ENCODE measurements around the gene RBM43.
"Not testable (repeated sequence)": the region's sequence is repeated elsewhere in the genome, so short reads cannot be mapped to it uniquely, and the experiment has no call there.

Gene RBM43

GRCh38 chr2:151268085-151268484 is 6.4 kb upstream of the RBM43 start:
- DNase-seq (ENCODE audit: low spot score) = no peak

GRCh38 chr2:151267537-151267936 is 5.9 kb upstream of the RBM43 start:
- DNase-seq (ENCODE audit: low spot score) = no peak

GRCh38 chr2:151265991-151266390 is 4.3 kb upstream of the RBM43 start:
- no peak for DNase-seq (ENCODE audit: low spot score)

DNA sequence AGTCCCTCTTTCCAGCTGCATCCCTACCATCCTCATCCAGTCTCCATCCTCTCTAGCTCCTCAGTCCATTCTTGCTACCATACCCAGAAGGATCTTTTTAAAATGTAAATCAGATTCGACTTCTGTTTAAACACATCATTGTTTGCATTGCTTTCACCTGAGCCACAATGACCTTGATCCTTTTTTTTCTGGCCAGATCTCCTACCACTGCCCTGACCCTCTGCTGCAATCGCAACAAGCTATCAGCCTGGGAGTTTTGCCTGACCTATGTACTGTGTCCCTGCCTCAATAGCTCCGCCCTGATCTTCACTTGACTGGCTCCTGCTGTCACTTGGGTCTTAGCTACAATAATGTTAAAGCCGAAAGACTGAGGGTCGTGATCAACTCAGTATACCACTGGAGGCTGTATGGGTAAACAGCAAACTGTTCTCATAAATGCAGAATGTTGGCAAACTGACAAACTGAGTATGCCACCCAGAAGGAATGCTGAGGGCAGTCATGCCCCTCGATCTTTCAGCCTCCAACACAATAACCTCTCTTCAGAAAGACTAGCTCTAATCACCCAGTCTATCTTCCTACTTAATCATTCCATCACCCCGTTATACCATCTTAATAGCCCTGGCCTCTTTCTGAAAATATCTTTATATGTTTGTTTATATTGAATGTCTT is 2.6 kb upstream of the RBM43 start:
- no peak for DNase-seq (ENCODE audit: low spot score)

DNA sequence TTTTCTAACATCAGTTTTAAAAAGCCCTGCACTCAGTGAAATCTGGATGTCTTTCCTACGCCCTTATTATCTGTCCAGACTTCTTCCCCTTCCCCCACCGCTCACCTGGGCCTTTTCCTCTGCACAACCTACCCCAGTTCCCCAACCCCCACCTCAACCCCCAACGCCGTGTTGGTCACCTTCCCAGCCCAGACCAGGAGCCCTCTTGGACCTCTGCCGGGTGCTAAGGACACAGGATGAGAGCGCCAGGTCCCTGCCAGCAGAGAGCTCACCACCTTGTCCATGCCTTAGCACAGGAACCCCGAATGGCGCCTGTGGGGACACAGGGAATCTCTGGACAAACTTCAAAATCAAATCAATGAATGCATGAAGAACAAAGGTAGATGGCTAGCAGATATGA is 966 bp upstream of the RBM43 start:
- DNase-seq (ENCODE audit: low spot score) = no peak

GRCh38 chr2:151261977-151262291 is 271 bp upstream of the RBM43 start:
- no peak for DNase-seq (ENCODE audit: low spot score)

DNA sequence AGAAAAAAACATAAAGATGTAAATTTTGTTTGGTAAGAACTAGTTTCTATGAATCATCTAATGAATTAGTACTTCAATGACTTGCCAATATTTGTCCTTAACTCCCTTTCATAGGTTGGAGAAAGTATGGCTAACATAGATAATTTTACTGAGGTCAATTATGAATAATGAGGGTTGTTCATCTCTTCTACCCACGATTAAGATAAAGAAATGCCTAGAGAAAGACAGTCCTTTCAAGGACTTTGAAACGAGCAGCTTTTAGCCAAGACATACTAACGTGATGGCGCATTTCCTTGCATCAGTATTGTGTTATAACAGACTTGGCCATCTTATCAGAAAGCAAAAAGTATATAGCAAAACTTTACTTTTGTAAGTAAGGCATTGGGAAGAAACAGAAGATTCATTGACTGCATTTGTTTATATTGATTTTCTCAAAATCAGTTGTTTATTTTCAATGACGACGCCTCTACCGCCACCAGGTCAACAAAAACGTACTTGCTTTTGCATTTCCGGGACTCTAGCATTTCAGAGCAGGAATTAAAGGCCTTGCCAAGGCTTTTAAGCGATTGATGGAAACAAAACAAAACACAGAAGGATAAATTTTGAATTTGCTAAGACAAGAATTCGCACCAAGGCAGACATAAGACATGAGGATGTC is 961 bp downstream of the RBM43 start:
- peak; percentile 18 for DNase-seq (ENCODE audit: low spot score)

DNA sequence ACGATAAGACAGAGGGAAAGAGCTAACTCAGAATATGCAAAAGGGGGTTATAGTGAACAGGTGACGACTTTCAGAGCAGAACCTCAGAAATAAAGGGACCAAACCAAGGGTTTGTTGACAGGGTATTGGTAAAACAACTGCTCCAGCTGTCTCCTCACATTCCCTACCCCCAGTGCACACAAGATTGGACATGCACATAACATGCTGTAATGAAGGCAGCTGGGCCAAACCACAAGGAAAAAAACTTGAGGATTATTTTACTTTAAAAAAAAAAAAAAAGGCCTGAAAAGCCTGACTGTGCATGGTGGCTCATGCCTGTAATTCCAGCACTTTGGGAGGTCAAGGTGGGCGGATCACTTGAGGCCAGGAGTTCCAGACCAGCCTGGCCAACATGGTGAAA is 3.5 kb downstream of the RBM43 start:
- peak; percentile 81 for DNase-seq (ENCODE audit: low spot score)

GRCh38 chr2:151252646-151253045 is 9.0 kb downstream of the RBM43 start:
- DNase-seq (ENCODE audit: low spot score) = no peak

DNA sequence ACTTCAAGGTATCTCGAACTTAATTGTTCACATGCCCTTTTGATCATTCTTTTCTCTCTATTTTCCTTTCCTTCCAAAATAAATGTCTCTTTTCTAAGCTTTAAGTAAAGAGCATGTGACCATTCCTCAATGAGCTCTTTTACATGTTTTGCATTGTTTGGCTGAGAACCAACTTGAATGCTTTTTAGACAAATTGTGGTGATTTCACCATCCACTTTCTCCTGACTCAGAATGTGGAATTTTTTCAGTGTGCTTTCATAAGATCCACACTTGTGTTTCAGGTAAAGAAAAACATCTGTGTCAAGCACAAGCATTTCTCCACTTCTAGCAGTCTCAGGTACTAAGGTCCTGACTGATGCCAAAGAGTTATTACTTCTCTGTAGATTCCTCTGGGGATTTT is 10.7 kb downstream of the RBM43 start:
- peak; percentile 56 for DNase-seq (ENCODE audit: low spot score)

DNA sequence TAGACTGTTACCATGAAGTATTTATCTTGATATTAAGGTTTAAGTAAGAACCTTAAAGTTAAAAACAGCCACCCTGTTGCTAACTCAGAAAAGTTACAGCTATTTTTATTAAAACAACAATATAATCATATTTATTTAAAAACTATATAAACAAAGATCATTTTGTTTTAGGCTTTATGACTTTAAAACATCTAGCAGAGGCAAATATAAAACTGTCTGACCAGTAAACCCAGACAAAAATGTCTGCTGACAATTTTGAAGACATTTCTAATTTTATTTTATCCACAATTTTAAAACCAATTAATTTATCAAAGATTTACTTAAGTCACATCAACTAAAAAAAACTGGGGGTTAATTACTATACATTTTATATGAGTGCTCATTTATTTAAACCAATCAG is 14.2 kb downstream of the RBM43 start:
- DNase-seq (ENCODE audit: low spot score) = no peak

GRCh38 chr2:151246152-151246551 is 15.5 kb downstream of the RBM43 start:
- no peak for DNase-seq (ENCODE audit: low spot score)

DNA sequence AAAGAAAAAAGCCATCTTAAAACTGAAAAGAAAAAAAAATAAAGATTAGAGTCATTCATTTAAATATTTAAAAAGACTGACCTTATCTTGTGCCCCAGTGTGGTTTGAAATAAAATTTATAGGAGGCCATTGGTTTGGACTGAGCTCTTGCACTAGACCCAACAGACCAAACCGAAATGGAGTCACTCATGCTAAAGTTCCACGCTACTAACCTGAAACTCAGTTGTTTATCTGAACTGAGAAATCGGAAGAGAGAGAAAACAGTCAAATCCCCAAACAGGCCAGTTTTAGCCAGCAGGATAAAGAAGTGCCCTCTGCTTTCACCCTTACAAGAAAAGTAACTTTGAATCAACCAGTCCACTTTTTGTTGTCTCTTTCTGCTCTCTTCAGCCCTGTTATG is 18.2 kb downstream of the RBM43 start:
- no peak for DNase-seq (ENCODE audit: low spot score)

DNA sequence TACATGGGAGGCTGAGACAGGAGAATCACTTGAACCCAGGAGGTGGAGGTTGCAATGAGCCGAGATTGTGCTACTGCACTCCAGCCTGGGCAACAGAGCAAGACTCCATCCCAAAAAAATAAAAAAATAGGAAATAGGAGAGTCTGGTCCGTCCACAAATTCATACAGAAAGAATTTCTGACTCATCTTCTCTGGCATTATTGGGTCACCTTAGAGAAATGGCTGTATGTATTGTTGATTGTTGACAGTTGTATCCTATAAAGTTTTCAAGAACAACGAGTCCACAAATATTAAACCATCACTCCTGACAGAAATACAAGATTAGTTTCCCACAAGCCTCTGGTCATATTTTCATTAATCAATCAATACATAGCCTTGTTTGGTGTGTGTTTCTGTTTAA is 20.4 kb downstream of the RBM43 start:
- DNase-seq (ENCODE audit: low spot score) = peak; percentile 22

GRCh38 chr2:151240433-151240832 is 21.2 kb downstream of the RBM43 start:
- DNase-seq (ENCODE audit: low spot score) = no peak

- DNase-seq (ENCODE audit: low spot score) = no peak
These were observed 22.0 kb downstream of the RBM43 start for GRCh38 chr2:151239624-151240023.

DNA sequence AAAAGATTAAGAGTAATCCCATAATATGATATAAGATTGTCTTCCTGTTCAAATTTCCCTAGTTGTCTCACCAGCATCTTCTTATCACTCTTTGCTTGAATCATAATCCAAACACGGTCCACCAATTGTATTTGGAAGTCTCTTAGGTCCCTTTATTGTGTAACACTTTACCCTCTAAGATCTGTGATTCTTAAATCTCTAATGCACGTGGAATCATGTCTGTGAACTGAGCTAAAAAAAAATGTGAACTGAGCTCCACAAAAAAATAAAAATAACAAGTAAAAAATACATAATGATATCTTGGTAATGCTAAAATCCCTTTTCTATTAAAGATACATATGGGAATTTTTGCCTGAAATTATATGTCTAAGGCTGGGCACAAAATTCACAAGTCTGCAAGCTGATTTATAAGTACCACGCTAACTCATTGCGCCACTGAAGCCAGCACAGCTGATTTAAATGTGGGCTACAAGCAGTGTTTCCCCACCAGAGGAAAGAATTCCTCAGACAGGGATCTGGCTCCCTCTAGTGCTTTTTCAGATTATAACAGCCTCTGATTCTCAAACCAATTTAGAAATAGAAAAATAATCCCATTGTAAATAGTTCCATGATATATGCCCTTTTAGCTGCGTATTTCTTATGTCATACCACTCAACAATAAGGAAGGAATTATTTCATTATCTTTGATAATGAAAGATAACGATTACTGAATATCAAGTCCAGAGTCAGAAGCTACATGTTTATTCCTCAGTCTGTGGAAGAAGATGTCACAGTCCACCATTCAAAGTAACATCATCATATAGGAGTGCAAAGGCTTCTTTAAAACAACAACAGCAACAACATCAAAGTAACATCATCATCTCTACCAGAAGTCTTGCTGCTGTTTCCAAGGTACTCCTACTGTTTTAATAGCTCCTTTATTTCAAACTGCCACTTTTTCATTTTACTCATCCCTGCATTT is 22.9 kb downstream of the RBM43 start:
- peak; percentile 77 for DNase-seq (ENCODE audit: low spot score)

DNA sequence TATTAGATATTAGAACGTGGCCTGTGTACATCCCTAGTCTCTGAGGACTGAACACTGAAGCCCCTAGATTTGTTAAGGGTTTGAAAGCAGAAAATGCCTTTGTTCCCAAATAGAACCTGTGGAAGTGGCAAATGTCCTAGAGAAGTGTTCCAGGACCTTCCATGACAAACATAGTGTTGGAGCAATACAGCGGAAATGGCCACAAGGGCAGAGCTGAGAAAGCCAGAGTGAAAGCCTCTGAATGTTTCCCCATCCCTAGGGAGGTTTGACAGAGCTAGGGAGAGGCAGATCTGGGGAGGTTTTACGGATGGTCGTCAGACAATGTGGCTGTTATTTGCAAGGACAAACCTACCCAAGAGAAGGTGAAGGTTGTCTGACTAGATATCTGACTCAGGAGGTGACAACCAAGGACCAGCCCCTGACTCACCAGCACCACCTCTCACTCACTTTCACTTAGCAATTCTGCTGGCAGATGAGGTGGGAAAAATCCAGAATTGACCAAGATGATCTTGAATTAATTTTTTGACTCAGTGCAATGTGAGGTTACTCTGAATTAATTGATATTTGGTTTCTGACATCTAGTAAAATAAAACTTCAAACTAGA is 24.1 kb downstream of the RBM43 start:
- DNase-seq (ENCODE audit: low spot score) = peak; percentile 10

- not testable (repeated sequence) for DNase-seq (ENCODE audit: low spot score)
These were observed 27.9 kb downstream of the RBM43 start for GRCh38 chr2:151233760-151234159.

- DNase-seq (ENCODE audit: low spot score) = not testable (repeated sequence)
These were observed 28.4 kb downstream of the RBM43 start for GRCh38 chr2:151233288-151233687.

GRCh38 chr2:151230627-151231140 is 31.0 kb downstream of the RBM43 start:
- no peak for DNase-seq (ENCODE audit: low spot score)

DNA sequence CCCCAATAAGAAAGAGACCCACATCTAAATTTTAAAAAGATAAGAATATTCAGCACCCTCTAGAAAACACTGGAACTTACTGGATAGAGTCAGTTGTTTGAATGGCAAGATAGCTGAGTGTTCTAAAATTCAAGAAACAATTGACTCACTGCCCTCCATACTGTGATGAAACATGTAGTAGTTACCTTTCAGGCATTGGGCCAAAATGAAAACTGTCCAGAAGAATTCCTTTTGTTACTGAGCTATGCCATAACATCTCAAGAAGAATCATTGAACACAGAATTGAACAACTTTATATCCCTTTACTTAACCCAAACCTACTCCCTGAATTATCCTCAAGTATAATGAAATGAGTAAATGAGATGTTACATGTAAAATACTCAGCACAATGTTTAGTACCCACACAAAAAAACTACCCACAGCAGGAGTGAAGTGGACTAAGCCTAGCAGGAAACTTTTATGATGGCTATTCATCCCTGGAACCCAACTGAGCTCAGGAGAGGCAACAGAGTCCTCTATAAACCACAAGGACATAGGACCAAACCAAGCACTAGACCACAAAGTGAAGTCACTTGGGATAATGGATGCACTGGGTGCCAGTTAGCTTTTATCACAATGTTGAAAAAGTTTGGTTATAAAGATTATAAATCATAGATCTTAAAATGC is 32.7 kb downstream of the RBM43 start:
- no peak for DNase-seq (ENCODE audit: low spot score)

All from AG08395 (cell line).